GOT3 (cell line): ENCODE data around the gene SLC25A40.
"Not testable (repeated sequence)": the region's sequence is repeated elsewhere in the genome, so short reads cannot be mapped to it uniquely, and the experiment has no call there.

Experiments
- DNase-seq: peaks from one replicate; lab custom pipeline; 2025; ENCODE audit warnings: mixed read lengths; lab: John Stamatoyannopoulos, UW

Gene SLC25A40, protein sequence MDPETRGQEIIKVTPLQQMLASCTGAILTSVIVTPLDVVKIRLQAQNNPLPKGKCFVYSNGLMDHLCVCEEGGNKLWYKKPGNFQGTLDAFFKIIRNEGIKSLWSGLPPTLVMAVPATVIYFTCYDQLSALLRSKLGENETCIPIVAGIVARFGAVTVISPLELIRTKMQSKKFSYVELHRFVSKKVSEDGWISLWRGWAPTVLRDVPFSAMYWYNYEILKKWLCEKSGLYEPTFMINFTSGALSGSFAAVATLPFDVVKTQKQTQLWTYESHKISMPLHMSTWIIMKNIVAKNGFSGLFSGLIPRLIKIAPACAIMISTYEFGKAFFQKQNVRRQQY

DNA sequence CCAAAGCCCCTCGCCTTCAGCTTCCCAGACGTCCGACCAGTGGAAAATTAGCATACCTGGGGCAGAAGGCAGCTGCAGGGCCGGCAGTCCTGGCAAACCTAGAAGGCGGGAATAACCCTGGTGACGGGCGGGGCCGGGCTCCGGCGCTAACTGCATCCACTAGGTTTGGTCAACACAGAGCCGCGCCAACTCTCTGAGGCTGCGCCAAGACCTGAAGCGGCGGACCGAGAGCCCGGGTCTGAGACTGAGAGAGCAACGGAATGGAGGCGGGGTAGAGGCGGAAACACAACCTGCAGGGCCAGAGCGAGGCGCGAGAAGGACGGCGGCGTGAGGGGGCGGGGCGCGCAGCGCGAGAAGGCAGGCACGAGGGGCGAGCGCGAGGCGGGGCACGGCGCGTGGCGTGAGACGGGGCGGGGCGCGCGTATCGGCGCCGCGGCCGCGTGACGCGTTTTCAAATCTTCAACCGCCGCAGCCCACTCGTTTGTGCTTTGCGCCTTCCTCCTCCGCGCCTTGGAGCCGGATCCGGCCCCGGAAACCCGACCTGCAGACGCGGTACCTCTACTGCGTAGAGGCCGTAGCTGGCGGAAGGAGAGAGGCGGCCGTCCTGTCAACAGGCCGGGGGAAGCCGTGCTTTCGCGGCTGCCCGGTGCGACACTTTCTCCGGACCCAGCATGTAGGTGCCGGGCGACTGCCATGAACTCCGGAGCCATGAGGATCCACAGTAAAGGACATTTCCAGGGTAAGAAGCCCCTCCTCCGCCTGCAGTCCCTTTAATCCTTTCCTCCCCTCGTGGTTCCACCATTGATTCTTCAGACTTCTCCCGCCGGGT is at the start of gene SLC25A40, which contains the start of gene DBF4:
TSS of gene SLC25A40 (minus strand) at position 321 of the 829 bp plus-strand sequence. CDS start 17,633 bp downstream, outside the sequence.
TSS of gene DBF4 (plus strand) at position 454 of the 829 bp plus-strand sequence. CDS start at position 694, 240 bp downstream.
- peak; percentile 77 for DNase-seq

DNA sequence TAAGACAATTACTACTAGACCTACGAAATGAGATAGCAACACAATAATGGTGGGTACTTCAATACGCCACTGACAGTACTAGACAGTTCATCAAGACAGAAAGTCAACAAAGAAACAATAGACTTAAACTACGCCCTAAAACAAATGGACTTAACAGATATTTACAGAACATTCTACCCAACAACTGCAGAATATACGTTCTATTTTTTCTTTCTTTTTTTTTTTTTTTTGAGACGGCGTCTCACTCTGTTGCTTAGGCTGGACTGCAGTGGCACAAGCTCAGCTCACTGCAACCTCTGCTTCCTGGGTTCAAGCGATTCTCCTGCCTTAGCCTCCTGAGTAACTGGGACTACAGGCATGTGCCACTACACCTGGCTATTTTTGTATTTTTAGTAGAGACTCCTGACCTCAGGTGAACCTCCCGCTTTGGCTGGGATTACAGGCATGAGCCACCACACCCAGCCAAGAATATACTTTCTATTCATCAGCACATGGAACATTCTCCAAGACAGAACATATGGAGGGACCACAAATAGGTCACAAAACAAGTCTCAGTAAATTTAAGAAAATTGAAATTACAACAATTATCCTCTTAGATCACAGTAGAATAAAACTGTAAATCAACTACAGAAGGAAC is 46.7 kb upstream of the SLC25A40 start:
- DNase-seq = not testable (repeated sequence)

DNA sequence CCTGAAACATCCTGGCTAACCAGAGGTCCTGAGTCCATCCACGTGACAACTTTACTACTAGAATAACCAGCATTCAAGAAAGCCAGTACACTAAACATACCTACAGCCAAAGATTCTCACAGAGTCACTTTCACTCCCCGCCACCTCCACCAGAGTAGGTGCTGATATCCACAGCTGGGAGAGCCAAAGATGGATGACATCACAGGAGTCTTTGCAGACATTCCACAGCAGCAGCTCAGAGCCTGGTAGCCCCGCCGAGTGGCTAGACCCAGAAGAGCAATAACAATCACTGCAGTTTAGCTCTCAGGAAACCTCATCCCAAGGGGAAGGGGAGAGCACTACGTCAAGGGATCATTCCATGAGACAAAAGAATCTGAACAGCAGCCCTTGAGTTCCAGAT is 44.4 kb upstream of the SLC25A40 start:
- DNase-seq = no peak

DNA sequence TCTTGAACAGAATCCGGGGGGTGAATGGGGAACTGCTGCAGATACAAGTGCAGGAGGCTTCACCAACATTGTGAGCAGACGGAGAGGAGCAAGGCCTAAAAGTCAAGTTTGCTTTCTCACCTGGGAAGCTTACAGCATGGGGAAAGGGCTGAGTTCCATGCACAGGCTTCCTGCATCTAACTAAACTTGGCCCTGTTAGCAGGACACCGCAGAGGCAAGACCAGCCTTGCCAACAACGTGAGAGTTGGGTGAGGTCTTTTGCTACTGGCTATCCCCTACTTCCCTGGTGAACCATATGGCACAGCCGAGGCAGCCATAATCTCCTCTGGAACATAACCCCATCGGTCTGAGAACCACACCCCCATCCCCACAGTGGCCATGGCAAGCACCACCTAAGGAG is 43.7 kb upstream of the SLC25A40 start:
- DNase-seq = no peak

DNA sequence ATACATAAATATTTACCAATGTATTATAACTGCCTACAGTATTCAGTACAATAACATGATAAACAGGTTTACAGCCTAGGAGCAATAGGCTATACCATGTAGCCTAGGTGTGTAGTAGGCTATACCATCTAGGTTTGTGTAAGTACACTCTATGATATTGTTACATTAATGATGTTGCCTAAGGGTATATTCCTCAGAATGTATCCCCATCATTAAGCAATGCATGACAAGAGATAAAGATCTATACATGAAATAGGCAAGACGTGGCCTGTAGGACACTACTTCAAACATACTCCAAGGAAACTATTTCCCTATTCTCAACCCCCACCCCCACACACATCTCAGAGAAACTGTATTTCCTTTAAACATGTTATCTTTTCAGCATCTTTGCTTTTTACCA is 42.6 kb upstream of the SLC25A40 start:
- DNase-seq = no peak

DNA sequence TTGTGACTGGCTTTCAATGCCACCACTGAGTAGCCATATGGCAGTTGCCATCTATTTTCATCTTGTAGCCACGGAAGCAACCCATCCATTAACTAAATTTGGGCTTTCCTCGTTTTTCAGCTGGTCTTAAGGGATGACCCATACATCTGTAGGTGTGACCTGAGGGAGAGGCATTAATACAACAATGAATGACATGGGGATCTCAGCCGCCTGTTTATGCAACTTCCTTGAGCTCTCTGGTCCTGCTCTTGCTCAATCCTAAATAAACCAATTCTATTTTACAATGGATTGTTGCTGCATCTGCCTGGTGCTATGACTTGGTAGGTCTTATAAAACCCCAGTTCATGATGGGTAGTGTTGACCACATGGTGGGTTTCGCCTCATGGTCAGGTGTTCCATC is 36.0 kb upstream of the SLC25A40 start:
- DNase-seq = no peak

DNA sequence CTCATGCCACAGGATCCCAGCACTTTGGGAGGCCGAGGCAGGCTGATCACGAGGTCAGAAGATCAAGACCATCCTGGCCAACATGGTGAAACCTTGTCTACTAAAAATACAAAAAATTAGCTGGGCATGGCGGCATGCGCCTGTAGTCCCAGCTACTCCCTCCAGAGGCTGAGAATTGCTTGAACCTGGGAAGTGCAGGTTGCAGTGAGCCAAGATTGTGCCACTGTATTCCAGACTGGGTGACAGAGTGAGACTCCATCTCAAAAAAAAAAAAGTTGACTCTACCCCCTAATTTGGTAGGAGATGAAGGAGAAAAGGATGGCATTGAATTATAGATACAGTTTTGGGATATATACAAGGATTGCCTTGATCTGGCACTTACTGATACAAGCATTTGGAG is 32.7 kb upstream of the SLC25A40 start:
- not testable (repeated sequence) for DNase-seq

DNA sequence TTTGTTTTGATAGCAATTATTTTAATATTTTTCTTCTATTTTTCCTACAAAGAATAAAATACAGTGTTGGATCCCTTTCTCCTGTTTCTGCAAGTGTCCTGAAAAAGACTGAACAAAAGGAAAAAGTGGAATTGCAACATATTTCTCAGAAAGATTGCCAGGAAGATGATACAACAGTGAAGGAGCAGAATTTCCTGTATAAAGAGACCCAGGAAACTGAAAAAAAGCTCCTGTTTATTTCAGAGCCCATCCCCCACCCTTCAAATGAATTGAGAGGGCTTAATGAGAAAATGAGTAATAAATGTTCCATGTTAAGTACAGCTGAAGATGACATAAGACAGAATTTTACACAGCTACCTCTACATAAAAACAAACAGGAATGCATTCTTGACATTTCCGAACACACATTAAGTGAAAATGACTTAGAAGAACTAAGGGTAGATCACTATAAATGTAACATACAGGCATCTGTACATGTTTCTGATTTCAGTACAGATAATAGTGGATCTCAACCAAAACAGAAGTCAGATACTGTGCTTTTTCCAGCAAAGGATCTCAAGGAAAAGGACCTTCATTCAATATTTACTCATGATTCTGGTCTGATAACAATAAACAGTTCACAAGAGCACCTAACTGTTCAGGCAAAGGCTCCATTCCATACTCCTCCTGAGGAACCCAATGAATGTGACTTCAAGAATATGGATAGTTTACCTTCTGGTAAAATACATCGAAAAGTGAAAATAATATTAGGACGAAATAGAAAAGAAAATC is 31.2 kb upstream of the SLC25A40 start:
- not testable (repeated sequence) for DNase-seq

DNA sequence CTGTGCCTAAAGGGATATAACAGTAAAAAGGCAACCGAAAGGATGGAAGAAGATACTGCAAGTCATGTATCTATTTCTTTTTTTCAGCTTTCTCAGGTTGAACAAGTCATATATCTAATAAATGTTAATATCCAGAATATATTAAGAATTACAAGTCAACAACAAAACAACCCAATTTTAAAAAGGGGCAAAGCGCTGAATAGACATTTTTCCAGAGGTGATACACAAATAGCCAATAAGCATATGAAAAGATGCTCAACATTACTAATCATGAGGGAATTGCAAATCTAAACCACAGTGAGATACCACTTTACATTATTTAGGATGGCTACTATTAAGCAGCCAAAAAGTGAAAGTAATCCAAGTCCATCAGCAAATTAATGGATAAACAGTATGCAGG is 23.1 kb upstream of the SLC25A40 start:
- DNase-seq = no peak

DNA sequence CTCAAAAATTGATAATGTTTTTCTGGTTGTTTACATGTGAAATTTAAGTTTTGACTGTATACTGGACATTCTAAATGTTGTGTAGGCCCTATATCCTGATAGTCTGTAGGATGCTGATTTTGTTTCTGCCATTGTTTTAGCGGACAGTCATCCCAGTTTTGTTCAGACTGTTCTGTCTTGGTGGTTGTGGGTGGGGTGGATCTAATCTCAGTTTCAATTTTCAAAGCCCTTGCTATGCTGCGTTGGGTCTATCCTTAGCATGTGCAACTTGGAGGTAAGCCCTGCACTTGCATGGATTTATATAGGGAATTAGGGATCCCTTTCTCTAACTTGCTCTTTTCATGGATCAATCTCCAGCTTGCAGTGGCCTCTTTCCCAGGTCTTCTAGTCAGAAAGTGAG is 19.2 kb upstream of the SLC25A40 start:
- DNase-seq = no peak

DNA sequence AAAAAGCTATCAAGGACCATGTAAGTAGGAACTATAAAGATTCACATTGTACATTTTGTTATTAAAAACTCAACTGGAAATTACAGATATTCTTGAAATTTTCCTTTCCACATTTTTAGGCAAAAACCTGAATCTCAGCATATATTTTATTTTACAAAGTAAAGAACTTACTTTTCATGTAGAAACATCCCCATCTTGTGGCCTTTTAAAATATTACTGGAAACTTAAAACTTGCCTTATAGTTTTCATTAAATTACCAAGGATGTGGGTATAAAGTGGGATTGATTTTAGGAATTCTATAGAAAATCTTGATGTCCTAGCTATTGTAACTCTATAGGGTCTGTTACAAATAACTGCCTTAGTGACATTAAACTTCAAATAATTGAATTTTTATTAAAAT is 10.7 kb upstream of the SLC25A40 start:
- no peak for DNase-seq

DNA sequence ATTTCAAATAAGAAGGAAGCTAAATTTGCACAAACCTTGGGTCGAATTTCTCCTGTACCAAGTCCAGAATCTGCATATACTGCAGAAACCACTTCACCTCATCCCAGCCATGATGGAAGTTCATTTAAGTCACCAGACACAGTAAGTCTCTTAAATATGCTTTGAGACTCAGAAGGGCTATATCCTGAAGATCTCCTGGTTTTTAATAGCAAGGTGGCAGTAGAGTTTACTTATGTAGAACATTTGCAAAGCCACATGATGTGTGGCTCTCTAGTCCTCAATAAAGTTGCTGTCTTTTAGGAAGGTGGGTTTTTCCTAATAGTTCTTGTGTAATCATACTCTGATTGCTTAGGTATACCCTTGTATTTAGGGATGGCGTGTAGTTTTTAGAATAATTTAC is 8.9 kb upstream of the SLC25A40 start:
- DNase-seq = no peak

DNA sequence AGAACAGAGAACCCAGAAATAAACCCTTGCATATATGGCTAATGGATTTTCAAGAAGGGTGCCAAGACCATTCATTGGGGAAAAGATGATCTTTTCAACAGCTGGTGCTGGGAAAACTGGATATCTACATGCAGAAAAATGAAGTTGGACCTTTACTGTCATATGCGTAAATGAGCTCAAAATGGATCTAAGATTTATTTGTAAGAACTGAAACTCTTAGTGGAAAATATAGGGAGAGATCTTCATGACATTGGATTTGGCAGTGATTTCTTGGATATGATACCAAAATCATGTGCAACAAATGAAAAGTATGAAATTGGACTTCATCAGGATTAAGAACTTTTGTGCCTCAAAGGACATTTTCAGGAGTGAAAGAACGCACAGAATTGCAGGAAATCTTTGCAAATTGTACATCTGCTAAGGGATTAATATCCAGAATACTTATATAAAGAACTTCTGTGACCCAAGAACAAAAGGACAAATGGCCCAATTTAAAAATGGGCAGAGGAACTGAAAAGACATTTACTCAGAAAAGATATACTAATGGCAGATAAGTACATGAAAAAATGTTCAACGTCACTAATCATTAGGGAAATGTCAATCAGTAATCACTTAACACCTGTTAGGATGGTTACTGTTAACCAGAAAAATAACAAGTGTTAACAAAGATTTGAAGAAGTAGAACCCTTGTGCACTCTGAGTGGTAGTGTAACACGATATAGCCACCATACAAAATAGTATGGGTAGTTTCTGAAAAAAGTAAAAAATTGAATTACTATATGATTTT is 6.2 kb upstream of the SLC25A40 start:
- DNase-seq = no peak

DNA sequence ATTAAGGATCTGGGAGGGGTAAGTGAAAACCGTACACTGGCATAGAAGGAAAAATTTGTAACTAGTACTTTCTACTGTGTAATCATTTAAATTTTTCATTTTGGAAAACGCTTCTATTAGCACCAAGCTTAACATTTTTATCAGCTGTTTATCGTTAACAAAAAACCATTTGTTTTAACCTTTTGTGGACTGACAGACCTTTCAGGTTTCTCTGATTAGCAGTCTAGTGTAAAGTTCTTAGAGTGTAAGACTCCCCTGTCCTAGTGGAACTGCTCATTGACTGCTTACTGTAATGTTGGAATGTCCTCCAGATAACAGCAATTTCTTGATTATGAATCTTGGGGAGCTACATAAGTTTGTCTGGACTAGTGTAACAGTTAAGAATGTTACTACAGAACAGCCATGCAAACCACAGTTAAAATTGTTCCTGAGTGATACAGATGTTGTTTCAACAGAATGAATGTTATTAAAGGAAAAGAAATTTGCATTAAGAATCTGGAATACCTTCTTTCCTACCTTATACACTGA is 2.1 kb upstream of the SLC25A40 start:
- no peak for DNase-seq

DNA sequence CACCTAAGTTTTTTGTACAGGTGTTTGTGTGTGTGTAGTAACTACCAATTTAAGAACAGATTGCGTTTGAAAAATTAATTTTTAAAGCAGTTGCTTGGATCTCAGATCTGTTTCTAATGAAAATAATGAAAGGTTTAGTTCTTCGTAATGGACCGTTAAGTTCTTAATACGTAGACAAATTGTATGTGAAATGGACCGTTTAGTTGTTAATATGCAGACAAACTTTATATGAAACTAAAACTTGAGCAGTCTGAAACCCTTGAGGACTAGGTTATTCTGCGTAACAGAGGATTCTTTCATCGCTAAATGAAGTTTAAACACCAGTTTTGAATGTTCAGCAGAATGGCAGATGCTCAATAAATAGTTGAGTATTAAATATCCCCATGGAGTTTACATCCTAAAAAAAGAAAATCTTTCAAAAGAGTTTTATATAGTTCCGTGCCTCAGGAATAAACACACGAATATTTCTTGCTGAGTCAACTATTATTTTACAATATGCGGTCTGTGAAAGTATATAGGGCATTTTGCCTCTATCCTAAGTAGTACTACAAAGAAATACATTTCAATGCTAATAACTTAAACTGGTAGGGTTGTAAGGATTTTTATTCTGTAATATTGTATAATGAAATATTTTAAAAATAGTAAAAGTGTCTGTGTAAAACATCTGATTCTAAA is 1.3 kb upstream of the SLC25A40 start:
- no peak for DNase-seq

DNA sequence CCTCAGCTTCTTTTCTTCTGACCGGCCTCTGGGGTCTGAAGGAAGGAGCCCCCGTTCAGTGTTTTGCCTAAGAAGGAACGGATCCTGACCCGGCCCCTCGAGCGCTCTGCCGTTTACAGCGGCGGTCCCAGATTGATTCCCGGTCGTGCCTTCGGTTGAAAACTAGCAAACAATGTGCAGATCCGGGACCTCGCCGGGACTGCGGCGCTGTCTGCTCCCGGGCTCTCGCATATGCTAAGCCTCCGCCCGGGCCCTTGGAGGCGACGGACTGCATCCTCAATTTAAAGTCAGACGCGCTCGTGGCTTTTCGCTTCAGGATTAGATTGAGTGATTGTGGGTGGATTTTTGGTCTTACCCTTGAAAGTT is 692 bp upstream of the SLC25A40 start:
- DNase-seq = no peak

DNA sequence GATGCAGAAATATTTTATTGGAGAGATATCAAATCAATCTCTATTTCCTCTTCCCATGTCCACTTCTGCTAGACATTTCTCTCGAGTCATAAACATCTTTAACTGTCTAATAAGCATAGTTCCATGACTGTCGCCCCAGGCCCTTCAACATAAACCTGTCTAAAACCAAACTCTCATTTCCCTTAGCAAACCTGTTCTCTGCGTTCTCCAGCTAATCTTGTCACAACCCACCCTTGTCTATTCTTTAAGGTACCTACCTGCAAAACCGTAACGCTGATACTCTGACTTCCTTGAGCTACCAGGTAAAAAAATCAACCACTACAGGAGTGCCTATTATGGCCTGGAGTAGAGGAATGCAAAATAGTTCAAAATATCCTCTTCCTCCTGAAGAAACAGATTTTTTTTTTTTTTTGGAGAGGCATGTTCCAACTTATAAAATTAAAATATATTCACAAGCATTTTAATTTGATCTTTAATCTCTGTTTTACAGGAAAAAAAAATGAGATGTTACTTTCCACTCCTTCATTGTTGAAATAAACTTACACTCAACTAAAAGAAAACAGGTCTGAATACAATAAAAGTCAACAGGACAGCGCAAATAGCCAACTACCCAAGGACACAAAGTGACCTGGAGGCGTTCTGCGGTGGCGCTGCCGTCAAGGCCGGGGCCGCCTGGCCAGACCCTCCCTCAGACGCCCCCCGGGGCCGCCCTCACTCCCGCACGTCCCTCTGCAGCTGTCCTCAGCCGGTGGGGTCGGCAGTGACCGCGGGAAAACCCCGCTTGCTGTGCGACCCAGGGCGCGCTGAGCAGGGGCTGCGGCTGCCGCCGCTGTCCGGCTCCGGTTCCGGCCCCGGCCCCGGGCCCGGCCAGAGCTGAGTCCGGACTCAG is 765 bp downstream of the SLC25A40 start:
- DNase-seq = no peak

DNA sequence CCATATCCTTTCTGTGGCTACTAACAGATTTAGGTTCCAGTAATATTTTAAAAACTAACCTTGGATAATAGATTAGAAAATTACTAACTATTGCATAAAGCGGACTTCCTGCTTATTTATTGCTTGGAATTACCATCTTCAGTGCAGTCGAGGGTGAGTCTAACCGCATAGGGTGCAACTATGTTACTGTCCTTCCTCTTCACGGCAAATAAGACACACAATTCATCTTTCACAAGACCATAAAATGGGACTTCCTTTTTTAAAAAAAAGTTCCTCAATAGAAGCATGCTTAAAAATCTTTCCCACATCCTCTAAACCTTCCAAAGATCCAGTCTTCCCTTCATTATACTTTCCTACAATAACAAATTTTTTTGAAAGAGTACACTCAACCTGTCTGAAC is 2.1 kb downstream of the SLC25A40 start:
- DNase-seq = no peak

DNA sequence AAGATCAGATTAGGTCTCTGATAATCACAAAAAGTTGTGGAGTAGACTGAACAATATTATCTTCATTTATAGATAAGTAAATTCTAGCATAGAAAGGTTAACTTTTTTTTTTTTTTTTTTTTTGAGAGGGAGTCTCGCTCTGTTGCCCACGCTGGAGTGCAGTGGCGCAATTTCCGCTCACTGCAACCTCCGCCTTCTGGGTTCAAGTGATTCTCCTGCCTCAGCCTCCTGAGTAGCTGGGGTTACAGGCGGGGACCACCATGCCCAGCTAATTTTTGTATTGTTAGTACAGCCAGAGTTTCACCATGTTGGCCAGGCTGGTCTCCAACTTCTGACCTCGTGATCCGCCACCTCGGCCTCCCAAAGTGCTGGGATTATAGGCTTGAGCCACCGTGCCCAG is 2.8 kb downstream of the SLC25A40 start:
- not testable (repeated sequence) for DNase-seq
